NCI-H2029 (cell line): ENCODE results near the gene FAM228A.

Experiments used
- DNase-seq: peaks from one replicate; lab custom pipeline; 2025; lab: John Stamatoyannopoulos, UW

Gene FAM228A

GRCh38 chr2:24225499-24226242 is 50.8 kb downstream of the FAM228A start:
- DNase-seq, result no peak

GRCh38 chr2:24228470-24228869 is 53.6 kb downstream of the FAM228A start:
- no peak for DNase-seq

GRCh38 chr2:24231461-24231881 is 56.6 kb downstream of the FAM228A start:
- DNase-seq, result no peak

- no peak for DNase-seq
Measured at GRCh38 chr2:24233321-24233720, 58.5 kb downstream of the FAM228A start.

- no peak for DNase-seq
Measured at GRCh38 chr2:24237313-24237712, 62.5 kb downstream of the FAM228A start.

- DNase-seq, result peak; percentile 50
Measured at GRCh38 chr2:24238158-24238557, 63.3 kb downstream of the FAM228A start.

- no peak for DNase-seq
Measured at GRCh38 chr2:24239553-24239952, 64.7 kb downstream of the FAM228A start.
